Fibroblast of gingiva (primary cell): ENCODE data around the gene CHORDC1.
"Not testable (repeated sequence)": the region's sequence is repeated elsewhere in the genome, so short reads cannot be mapped to it uniquely, and the experiment has no call there.

Experiments used
- DNase-seq: peaks from one replicate; pipeline ENCODE4 v3.0.0-alpha.2; 2011; ENCODE audit warnings: low read depth

CHORDC1 gene

DNA sequence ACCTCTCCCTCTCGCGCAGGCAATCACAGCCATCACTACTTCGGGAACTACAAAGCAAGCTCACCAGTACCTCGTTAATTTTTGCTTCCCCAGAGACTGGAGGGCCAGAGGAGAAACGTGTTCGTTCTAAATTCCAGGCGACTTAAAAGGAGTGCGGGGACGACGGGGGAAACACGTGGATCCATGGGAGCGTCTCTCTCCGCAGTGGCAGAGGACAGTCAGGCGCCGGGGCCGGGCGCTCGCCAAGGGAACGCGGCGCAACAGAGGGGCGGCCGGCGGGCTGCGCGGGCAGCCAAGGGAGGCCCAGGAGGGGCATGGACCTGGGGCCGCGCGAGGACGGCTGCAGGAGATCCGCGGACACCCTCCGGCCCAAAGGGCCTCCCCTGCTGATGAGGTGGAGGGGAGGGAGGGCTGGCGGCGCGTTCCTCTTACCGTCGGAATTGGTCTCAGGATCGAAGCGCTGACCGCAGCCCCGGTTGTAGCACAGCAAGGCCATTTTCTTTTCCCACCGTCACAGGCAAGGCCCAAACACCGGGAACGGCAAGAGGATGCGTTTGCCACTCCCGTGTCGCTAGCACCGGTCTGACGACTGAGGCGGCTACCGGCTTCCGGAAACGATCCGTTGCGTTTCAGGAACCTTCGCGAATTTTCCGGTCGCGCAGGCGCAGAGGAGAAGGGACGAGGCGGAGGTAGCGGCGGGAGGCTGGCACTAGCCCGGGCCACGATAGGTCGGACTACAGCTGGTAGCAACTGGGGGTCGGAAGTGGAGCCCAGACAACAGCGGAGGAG is at the start of gene CHORDC1:
Gene CHORDC1 (minus strand): TSS at position 591 of the 789 bp plus-strand sequence. CDS start 95 bp downstream, at position 496.
- DNase-seq = peak; percentile 80

- no peak for DNase-seq
These were observed 34.3 kb upstream of the CHORDC1 start for GRCh38 chr11:90257158-90257525.

DNA sequence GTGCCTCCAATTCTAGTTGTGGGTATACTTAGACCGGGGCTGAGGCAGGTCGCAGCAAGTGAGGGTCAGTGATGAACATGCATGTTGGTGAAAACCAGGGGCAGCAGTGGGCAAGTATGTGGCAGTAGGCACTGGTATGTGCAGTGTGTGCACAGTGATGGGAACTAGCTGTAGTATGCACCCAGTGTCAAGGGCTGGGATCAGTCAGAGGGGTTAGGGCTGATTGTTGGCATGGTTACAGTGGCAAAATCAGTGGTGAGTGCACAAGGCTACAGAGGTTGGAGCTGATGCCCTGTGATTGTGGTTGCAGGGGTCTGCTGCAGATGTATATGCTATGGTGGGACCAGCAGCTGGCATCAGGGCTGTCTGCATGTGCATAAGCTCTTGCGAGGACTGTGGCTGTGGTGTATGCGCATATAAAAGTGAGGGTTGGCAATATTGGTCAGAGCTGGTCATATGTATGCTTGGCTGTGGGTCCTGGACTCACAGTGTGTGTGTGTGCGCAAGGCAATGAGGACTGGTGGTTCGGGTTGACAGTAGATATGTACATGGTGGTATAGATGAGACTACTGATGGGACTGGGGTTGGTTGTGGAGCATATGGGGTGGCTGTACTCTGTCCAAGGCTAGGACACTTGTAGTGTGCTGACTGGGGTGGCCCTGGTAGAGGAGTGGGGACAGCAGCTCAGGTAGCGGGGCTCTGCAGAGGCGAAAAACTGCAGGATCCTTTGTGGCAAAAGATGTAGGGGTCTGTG is 33.7 kb upstream of the CHORDC1 start:
- DNase-seq = no peak

GRCh38 chr11:90254065-90254464 is 31.2 kb upstream of the CHORDC1 start:
- no peak for DNase-seq

GRCh38 chr11:90252053-90252452 is 29.2 kb upstream of the CHORDC1 start:
- no peak for DNase-seq

DNA sequence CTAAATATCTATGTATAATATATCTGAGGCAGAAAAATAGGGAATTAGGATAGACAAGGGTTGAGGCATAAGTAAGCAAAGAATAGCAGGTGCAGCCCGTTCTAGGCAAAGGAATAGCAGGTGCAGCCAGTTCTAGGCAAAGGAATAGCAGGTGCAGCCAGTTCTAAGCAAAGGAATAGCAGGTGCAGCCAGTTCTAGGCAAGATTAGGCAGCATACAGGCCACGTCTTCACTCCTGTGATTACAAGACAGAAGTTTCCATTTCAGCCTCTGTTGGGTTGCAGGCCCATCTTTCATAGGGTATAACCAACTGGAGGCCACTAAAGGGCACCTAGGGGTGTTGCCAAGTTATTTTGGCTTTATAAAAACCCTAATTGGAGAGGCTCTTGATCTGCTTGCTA is 28.8 kb upstream of the CHORDC1 start:
- DNase-seq = no peak

GRCh38 chr11:90250970-90251369 is 28.1 kb upstream of the CHORDC1 start:
- DNase-seq = no peak

GRCh38 chr11:90246468-90246867 is 23.6 kb upstream of the CHORDC1 start:
- no peak for DNase-seq

- no peak for DNase-seq
These were observed 20.7 kb upstream of the CHORDC1 start for GRCh38 chr11:90243534-90243933.

GRCh38 chr11:90242894-90243416 is 20.1 kb upstream of the CHORDC1 start:
- DNase-seq = no peak

GRCh38 chr11:90241414-90241813 is 18.6 kb upstream of the CHORDC1 start:
- DNase-seq = no peak

DNA sequence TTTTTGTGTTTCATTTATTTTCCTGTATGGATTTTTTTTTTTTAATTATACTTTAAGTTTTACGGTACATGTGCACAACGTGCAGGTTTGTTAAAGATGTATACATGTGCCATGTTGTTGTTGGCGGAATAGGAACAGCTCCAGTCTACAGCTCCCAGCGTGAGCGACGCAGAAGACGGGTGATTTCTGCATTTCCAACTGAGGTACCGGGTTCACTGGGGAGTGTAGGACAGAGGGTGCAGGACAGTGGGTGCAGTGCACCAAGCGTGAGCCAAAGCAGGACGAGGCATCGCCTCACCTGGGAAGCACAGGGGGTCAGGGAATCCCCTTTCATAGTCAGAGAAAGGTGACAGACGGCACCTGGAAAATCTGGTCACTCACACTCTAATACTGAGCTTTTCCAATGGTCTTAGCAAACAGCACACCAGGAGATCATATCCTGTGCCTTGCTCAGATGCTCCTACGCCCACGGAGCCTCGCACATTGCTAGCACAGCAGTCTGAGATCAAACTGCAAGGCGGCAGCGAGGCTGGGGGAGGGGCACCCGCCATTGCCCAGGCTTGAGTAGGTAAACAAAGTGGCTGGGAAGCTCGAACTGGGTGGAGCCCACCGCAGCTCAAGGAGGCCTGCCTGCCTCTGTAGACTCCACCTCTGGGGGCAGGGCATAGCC is 17.3 kb upstream of the CHORDC1 start:
- DNase-seq = not testable (repeated sequence)

- DNase-seq = no peak
These were observed 14.2 kb upstream of the CHORDC1 start for GRCh38 chr11:90237004-90237403.

GRCh38 chr11:90235526-90235925 is 12.7 kb upstream of the CHORDC1 start:
- DNase-seq = no peak

- DNase-seq = no peak
These were observed 12.1 kb upstream of the CHORDC1 start for GRCh38 chr11:90234977-90235376.

DNA sequence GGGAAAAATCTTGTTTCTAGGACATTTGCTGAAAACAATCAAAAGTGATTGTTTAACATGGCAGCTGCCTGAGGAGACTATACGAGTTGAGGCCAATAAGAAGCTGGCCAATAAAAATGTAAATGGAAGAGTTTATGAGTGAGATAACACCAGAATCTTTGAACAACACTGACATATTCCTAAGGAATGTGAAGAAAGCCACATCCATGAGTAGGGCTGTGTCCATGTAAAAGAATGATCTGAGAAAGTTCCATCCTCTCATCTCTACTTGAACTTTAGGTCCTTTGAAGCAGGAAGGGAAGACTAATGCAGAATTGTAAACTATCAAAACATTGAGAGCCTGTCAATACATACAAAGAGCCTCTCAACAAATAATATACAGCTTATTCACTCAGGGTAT is 6.9 kb upstream of the CHORDC1 start:
- DNase-seq = no peak

- DNase-seq = no peak
These were observed 5.2 kb upstream of the CHORDC1 start for GRCh38 chr11:90228056-90228455.

DNA sequence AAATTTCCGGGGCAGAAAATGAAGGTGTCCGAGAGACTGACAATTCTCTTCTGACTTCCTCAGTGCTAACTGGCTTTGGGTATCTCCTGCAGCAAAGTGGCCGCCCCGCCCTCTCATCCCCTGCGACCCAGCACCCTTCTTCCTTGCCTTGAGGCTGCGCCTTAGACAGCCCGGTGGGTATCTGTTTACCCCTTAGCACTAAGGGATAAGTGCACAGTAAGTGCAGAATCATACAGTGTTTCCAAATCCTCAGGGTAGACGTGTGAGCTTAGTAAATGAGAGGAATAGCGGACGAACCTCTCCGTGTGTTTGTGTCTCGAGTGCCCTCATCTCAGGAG is 368 bp upstream of the CHORDC1 start:
- DNase-seq = no peak

GRCh38 chr11:90221803-90222458 is 918 bp downstream of the CHORDC1 start:
- DNase-seq = no peak

- DNase-seq = peak; percentile 67
These were observed 2.5 kb downstream of the CHORDC1 start for GRCh38 chr11:90220391-90220790.

DNA sequence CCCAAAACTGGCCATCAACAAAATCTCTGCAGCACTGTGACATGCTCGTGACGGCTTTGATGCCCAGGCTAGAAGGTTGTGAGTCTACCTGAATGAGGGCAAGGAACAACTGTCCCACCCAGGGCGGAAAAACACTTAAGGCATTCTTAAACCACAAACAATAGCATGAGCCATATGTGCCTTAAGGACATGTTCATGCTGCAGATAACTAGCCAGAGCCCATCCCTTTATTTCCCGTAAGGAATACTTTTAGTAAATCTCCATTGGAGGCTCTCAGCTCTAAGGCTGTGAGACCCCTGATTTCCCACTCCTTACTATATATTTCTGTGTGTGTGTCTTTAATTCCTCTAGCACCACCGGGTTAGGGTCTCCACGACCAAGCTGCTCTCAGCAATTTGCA is 3.4 kb downstream of the CHORDC1 start:
- DNase-seq = no peak

DNA sequence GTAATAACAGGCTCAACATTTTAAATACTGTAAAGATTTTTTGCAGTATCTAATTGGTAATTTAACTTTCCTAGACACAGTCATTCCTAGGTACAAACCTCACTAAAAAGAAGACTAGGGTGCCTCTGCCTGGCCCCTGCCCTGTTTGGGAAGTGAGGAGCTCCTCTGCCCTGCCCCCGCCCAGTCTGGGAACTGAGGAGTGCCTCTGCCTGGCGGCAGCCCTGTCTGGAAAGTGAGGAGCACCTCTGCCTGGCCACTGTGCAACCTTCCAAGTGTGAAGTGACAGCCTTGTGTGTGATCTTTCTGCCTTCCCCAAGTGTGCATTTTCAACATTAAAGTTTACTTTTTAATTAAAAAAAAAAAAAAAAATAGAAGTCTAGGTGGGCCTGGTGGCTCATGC is 4.2 kb downstream of the CHORDC1 start:
- DNase-seq = no peak
